ENCODE results near the gene R3HDML. TPM values are rescaled to one million over a fixed set of nuclear protein-coding genes. Genes with fewer than 3 reads are reported as not detected.
A peak's percentile ranks its signal among the peaks of the same experiment; 100 is the strongest.

R3HDML gene
- total and polyA plus RNA-seq, 2 of the 13 experiments (the other 11 are each of a cell fraction or from before 2014, with no cell fraction given), result not detected

- TF ChIP-seq STAT6 (CRISPR knock-in tag; IDR thresholded peaks at IDR 0.05; ENCODE audit: borderline replicate concordance) (no peak), MIER2 (CRISPR knock-in tag; IDR thresholded peaks at IDR 0.05) (no peak; the same call in 1 of the 2 replicates), NFYB (CRISPR knock-in tag; IDR thresholded peaks at IDR 0.05) (no peak), MAX (IDR thresholded peaks at IDR 0.05) (peak; percentile 25; the same call in 1 of the 2 replicates), PITX1 (CRISPR knock-in tag; IDR thresholded peaks at IDR 0.05) (no peak), ZNF136 (CRISPR knock-in tag; IDR thresholded peaks at IDR 0.05; ENCODE audit: low read depth) (0 out of 2 replicates have a peak, but pooled peaks have one; percentile 35), CBX5 (CRISPR knock-in tag; IDR thresholded peaks at IDR 0.05; ENCODE audit: borderline replicate concordance) (peak; percentile 56; the same call in 1 of the 2 replicates), ZNF235 (CRISPR knock-in tag; IDR thresholded peaks at IDR 0.05; ENCODE audit: borderline replicate concordance) (no peak), SMAD9 (CRISPR knock-in tag; IDR thresholded peaks at IDR 0.05) (peak; percentile 25; the same call in 1 of the 2 replicates), ZNF709 (CRISPR knock-in tag; IDR thresholded peaks at IDR 0.05) (no peak), MTA3 (CRISPR knock-in tag; IDR thresholded peaks at IDR 0.05) (no peak), MXI1 (IDR thresholded peaks at IDR 0.05; ENCODE audit: borderline replicate concordance, low read depth, low read length) (0 out of 3 replicates have a peak, but pooled peaks have one; percentile 28), MXD4 (CRISPR knock-in tag; IDR thresholded peaks at IDR 0.05) (no peak)
- TF ChIP-seq, protein P1, sequence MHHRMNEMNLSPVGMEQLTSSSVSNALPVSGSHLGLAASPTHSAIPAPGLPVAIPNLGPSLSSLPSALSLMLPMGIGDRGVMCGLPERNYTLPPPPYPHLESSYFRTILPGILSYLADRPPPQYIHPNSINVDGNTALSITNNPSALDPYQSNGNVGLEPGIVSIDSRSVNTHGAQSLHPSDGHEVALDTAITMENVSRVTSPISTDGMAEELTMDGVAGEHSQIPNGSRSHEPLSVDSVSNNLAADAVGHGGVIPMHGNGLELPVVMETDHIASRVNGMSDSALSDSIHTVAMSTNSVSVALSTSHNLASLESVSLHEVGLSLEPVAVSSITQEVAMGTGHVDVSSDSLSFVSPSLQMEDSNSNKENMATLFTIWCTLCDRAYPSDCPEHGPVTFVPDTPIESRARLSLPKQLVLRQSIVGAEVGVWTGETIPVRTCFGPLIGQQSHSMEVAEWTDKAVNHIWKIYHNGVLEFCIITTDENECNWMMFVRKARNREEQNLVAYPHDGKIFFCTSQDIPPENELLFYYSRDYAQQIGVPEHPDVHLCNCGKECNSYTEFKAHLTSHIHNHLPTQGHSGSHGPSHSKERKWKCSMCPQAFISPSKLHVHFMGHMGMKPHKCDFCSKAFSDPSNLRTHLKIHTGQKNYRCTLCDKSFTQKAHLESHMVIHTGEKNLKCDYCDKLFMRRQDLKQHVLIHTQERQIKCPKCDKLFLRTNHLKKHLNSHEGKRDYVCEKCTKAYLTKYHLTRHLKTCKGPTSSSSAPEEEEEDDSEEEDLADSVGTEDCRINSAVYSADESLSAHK (CRISPR knock-in tag; IDR thresholded peaks at IDR 0.05; ENCODE audit: borderline replicate concordance), result no peak
- TF ChIP-seq, protein P2, sequence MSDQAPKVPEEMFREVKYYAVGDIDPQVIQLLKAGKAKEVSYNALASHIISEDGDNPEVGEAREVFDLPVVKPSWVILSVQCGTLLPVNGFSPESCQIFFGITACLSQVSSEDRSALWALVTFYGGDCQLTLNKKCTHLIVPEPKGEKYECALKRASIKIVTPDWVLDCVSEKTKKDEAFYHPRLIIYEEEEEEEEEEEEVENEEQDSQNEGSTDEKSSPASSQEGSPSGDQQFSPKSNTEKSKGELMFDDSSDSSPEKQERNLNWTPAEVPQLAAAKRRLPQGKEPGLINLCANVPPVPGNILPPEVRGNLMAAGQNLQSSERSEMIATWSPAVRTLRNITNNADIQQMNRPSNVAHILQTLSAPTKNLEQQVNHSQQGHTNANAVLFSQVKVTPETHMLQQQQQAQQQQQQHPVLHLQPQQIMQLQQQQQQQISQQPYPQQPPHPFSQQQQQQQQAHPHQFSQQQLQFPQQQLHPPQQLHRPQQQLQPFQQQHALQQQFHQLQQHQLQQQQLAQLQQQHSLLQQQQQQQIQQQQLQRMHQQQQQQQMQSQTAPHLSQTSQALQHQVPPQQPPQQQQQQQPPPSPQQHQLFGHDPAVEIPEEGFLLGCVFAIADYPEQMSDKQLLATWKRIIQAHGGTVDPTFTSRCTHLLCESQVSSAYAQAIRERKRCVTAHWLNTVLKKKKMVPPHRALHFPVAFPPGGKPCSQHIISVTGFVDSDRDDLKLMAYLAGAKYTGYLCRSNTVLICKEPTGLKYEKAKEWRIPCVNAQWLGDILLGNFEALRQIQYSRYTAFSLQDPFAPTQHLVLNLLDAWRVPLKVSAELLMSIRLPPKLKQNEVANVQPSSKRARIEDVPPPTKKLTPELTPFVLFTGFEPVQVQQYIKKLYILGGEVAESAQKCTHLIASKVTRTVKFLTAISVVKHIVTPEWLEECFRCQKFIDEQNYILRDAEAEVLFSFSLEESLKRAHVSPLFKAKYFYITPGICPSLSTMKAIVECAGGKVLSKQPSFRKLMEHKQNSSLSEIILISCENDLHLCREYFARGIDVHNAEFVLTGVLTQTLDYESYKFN (CRISPR knock-in tag; conservative IDR thresholded peaks at IDR 0.05), result no peak
- TF ChIP-seq, protein P3, sequence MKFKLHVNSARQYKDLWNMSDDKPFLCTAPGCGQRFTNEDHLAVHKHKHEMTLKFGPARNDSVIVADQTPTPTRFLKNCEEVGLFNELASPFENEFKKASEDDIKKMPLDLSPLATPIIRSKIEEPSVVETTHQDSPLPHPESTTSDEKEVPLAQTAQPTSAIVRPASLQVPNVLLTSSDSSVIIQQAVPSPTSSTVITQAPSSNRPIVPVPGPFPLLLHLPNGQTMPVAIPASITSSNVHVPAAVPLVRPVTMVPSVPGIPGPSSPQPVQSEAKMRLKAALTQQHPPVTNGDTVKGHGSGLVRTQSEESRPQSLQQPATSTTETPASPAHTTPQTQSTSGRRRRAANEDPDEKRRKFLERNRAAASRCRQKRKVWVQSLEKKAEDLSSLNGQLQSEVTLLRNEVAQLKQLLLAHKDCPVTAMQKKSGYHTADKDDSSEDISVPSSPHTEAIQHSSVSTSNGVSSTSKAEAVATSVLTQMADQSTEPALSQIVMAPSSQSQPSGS (CRISPR knock-in tag; IDR thresholded peaks at IDR 0.05), result 0 out of 2 replicates have a peak, but pooled peaks have one; percentile 44
These were observed 47.7 kb downstream of the R3HDML start (continued) for GRCh38 chr20:44384423-44385027.

Measured in HepG2 (cell line).